ENCODE measurements around the gene SPDYE2B.
"Not testable (repeated sequence)": the region's sequence is repeated elsewhere in the genome, so short reads cannot be mapped to it uniquely, and the experiment has no call there.

Gene SPDYE2B

DNA sequence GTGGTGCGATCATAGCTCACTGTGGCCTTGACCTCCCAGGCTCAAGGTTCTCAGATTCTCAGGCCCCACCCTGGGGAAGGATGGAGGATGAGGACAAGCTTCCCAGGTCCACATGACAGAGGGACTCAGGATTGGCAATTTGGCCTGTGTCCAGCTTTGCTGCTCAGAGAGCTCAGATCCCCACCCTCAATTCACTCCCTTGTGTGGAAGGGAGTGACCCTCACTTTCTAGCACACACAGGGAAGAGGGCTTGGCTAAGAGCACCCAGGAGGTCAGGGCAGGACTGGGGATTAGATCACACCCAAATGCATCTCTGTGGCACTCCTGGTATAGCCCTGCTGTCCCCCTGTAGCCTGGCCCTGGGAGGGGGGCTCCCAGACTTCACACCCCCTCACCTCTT, 6.7 kb upstream of the SPDYE2B start:
- not testable (repeated sequence) for DNase-seq

DNA sequence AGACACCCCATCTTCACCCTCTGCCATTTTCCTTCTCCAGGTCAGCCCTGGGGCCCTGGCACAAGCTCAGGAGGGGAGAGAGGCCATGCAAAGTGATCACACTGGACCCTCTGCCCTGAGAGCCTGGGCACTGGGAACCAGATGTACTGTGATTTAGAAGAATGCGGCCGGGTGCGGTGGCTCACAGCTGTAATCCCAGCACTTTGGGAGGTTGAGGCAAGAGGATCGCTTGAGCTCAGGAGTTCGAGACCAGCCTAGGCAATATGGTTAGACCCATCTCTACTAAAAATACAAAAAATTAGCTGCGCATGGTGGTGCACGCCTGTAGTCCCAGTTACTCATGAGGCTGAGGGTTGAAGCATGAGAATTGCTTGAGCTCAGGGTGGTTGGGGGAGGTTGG, 2.3 kb upstream of the SPDYE2B start:
- DNase-seq = not testable (repeated sequence)

DNA sequence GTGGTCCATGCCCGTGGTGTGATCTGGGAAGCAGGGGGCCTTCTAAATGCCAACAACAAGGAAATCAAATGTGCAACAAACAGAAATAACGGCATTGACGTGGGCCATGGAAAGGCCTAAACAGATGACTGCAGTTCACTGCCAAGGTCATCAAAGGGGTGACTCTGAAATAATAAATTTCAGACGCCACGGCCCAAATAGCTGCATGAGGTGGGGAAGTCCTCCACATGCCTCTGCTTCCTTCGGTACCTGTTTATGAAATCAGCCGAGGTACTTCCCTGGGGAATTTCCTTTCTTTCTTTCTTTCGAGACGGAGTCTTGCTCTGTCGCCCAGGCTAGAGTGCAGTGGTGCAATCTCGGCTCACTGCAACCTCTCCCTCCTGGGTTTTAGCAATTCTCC, 14.6 kb downstream of the SPDYE2B start:
- DNase-seq = not testable (repeated sequence)

DNA sequence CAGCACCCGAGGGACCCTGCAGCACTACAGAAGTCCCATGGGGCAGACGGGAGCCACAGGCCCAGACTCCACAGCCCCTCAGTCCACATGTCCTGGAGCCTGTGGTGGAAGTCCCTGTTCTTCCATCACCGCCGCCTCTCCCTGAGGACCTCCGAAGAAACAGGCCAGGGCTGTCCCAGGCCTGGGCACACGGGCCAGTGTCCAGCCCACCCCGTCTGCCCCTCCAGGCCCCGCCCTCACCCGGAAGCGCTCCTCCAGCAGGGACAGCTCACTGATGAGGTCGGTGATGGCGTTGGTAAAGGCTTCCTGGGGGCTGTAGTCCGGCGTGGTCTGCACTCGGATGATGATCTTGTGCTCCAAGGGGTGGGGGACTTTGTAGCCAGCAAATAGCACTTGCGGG, 16.7 kb downstream of the SPDYE2B start:
- not testable (repeated sequence) for DNase-seq

DNA sequence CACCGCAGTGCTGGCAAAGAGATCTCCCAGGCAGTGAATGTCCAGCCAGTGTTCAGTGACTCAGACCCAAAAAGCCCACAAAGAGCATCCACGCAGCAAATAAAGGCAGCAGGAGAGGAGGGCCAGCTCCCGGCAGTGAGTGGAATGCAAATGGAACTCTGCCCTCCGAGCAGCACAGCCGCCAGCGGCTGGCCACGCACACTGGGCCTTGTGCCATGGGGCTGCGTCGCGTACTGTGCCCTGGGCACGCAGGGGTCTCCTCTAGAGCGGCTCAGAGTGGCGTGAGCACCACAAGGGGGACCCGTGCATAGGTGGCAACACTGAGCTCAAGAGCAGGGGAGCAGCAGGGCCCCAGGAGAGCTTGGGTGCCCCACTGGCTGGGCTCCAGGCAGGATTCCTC, 17.4 kb downstream of the SPDYE2B start:
- not testable (repeated sequence) for DNase-seq

DNA sequence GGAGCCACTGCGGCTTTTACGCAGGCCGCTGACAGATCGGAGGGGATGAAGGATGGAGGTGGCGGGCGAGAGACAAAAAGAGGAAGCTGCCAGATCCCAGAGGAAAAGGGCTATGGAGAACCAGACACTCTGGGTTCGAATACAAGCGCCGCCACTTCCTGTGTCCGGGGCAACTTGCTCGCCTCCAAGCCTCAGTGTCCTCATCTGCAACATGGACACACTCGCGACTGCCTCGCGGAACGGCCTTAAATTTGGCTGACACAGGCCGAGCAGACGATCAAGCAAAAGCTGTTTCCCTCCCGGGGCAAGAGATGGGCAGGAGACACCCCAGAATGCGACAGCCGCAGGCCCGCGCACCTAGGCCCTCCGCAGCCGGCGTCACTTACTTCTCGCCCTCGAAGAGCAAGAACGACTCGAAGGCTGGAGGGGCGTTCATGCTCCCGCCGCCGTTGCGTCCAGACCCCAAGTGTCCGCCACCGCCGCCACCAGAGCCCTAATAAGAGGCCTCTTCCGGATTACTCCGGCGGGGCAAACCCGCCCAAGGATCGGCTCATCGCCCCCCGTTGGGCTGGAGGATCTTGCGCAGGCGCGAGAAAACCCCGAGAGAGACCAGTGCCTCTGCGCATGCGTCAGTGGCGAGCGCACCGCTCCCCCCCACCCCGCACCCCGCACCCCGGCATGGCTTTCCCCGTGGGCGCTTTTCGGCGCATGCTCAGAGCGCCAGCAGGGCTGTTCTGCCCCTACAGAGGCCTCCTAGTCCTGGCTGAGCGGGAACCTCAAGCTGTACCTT, 21.2 kb downstream of the SPDYE2B start, which contains the start of gene POLR2J2:
POLR2J2 (minus strand) TSS at position 498 of the 790 bp plus-strand sequence; CDS start at position 436, 62 bp downstream.
- DNase-seq = not testable (repeated sequence)

DNA sequence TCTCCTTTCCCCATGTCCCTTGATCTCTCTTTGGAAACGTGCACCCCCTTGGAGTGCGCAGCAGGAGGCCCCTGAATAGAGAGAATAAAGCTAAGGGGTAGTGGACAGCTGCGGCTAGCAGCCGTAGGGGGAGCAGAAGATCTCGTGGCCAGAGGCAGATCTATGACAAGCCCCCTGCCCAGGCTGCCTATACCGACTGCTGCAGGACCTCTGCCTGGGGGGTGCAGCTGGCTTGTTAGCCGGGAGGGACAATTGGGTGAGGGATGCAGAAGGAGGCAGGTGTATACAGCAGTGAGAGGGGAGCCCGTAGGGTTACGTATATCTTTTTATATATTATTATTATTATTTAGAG, 21.8 kb downstream of the SPDYE2B start:
- not testable (repeated sequence) for DNase-seq

DNA sequence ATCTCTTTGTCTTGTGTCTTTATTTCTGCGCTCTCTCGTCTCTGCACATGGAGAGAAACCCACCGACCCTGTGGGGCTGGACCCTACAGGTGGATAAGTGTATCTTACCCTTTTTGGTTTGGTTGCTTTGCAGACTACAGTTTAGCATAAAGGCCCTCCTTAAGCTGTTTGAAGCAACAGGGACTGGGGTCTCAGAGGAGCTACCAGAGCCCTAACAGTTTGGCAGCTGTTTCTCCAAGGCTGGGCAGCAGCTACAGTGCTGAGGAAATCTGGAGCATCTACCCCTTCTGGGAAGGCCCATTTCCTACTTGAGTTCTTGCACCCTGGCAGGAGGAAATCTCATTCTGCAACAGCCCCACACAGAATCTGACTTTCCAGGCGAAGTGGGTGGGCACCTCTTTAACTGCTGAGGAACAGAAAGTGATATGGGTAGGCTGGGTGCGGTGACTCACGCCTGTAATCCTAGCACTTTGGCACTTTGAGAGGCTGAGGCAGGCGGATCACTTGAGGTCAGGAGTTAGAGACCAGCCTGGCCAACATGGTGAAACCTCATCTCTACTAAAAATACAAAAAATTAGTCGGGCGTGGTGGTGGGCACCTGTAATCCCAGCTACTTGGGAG, 23.4 kb downstream of the SPDYE2B start:
- DNase-seq = not testable (repeated sequence)

DNA sequence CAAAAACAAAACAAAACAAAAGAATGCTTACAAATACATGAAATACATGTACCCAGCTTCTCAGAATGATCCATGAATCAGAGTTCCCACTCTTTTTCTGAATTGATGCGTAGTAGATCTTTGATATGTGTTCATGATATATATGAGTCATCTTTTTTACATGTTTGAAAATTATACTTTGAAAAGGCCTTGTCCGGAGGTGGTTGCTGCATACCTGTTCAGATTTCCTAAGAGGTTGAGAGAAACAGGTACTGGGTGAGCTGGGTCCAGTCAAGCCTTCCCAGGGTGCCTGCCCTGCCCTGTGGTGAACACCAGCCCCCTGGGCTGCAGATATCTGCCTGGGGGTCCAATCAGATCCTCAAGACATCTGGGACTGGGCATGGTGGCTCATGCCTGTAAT, 25.4 kb downstream of the SPDYE2B start:
- DNase-seq = peak; percentile 16

DNA sequence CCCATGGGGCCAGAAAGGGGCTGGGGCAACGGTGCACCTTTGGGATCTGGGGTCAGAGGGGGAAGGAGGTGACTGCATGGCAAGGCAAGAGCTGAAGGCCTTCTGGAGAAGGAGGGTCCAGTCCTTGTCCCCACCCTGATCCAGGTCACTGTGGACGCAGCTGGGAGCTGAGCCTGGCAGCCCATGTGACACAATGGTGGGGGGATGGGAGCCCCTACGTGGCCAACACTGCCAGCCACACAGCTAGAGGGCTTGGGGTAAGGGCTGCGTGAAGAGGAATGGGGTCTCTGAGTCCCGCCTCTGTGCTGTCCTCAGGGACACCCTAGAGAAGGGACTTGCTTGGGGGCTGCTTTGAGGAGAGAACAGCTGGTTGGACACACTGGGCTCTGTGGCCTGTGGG, 30.7 kb downstream of the SPDYE2B start:
- DNase-seq = not testable (repeated sequence)

DNA sequence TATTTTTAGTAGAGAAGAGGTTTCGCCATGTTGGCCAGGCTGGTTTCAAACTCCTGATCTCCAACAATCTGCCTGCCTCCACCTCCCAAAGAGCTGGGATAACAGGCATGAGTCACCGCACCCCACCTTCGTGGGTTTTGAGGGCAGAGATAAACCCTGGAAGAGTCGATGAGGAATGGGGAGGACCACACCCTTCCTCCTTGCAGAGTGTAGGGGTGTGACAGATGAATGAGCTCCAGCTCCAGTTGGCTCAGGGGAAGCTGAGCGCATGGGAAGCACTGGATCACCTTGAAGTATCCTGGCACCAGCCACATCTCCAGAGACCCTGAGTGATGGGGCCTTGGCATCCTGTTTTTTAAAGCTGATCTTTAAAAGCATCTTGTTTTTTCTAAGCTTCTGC, 32.4 kb downstream of the SPDYE2B start:
- DNase-seq = not testable (repeated sequence)

DNA sequence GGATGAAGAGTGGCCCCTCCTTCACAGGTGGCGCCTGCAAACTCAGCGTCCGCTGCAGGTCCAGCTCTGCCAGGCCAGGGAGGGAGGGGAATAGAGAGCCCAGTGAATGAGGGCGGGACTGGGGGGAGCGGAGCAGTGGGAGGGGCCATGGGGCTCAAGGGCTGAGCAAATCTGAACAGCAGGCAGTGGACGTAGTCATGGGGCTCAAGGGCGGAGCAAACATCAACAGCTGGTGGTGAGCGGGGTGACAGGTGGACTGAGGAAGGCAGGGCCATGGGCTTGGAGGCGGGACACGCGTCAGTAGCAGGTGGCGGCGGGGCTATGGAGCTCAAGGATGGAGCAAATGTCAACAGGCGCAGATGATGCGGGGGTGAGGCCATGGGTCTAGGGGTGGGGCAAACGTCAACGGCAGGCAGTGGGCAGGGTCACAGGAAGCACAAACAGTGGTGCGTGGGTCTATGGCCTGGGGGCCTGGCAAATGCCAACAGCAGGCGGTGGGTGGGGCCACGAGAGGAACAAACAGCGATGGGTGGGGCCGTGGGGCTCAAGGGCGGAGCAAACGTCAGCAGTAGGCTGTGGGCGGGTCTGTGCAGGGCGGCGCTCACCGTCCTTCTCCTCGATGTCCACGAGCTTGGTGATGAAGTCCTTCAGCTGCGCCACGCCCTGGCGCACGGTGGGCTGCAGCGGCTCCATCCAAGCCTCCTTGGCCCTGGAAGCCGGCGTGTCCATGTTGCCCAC, 38.3 kb downstream of the SPDYE2B start:
- DNase-seq = not testable (repeated sequence)

DNA sequence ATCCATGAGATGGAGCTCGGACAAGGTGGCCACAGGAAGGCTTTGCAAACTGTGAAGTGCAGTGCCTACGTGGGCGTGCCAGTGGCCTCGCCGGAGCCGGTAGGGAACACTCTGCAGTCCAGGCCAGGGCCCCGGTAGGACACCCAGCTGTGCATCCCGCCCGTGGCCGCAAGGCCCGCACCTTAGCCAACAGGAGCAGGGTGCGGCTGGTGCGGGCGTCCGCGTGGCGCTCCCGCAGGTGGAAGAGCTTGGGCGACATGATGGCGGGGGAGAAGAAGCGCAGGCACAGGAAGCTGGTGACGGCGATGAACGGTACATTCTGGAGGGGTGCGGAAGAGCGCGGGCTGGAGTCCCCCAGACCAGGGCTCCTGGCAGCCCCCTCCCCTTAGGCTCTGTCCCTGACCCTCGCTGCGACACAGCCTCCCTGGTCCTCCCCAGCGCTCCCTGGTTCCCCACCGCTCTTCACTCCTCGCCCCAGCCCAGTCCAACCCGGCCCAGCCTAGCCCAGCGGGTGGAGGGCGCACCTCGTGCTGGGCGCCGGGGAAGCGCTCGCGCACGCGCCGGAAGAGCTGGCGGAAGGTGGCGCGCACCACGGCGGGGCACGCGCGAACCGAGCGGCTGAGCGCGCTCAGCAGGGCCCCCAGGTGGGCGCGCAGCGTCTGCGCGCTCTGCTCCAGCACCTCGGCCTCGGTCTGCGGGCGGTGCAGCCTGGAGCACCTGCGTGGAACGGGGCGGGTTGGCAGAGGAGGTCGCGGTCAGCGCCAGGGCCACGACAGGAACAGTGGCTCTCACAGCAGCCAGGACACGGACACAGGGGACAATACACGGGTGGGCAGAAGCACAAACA, 39.5 kb downstream of the SPDYE2B start:
- DNase-seq = peak; percentile 10

DNA sequence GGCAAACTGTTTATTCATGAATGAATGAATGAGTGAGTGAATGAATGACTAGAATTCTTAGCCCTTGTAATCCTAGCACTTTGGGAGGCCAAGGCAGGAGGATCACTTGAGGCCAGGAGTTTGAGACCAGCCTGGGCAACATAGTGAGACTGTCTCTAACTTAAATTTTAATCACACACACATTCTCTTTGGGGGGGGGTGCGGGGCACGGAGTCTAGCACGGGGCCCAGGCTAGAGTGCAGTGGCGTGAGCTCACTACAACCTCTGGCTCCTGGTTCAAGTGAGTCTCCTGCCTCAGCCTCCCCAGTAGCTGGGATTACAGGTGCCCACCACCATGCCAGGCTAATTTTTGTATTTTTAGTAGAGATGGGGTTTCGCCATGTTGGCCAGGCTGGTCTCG, 40.5 kb downstream of the SPDYE2B start:
- DNase-seq = not testable (repeated sequence)

DNA sequence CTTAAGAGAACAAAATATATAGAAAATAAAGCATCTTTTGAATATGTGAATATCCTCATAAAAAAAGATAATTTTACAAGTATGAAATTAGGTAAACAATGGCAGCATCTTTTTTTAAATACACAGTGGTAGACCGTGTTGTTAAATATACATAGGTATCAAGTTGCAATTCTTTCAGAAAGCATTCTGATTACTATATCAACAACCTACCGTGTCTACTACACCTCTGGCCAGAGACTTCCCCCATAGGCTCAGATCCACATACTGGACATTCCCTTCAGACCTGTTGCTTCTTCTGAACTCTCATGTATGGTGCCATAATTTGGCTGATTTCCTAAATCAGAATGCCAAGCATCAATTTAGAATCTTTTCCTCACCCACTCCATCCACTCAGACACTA, 43.9 kb downstream of the SPDYE2B start:
- DNase-seq = not testable (repeated sequence)

DNA sequence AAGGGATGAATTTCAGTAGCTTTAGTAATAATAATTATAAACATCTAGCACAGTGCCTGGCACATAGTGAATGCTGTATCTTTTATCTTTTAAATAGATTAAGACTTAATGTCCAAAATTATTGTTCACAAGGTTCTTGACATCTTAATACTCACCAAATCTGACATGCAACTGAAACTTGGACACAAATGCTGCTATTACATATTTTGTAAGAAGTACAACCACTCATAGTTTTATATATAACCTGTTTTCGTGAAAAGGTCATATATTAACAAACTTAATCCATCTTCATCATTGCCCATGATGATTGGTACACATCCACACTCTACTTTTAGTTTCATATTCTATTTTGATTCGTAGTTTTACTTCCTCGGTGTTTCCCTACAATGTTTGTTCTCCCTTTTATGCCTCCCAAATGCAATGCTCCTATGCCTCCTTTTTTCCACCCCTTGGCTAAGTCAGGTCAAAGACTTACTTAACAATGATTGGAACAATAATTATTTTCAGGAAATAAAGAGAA, 45.0 kb downstream of the SPDYE2B start:
- not testable (repeated sequence) for DNase-seq

DNA sequence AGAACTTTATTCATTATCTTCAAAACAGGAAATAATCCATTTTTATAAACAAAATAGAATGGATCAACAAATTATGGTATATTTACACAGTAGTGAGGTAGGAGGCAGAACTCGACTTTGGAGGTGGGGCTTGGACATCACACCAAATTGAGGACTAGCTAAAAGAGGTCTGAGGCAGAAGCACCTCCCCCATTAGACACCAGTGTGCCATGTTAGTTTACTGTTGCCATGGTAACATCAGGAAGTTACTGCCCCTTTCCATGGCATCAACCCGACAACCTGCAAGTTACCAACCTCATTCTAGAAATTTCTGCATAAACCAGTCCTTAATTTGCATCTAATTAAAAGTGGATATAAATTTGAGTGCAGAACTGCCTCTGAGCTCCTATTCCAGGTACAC, 45.9 kb downstream of the SPDYE2B start:
- DNase-seq = not testable (repeated sequence)

DNA sequence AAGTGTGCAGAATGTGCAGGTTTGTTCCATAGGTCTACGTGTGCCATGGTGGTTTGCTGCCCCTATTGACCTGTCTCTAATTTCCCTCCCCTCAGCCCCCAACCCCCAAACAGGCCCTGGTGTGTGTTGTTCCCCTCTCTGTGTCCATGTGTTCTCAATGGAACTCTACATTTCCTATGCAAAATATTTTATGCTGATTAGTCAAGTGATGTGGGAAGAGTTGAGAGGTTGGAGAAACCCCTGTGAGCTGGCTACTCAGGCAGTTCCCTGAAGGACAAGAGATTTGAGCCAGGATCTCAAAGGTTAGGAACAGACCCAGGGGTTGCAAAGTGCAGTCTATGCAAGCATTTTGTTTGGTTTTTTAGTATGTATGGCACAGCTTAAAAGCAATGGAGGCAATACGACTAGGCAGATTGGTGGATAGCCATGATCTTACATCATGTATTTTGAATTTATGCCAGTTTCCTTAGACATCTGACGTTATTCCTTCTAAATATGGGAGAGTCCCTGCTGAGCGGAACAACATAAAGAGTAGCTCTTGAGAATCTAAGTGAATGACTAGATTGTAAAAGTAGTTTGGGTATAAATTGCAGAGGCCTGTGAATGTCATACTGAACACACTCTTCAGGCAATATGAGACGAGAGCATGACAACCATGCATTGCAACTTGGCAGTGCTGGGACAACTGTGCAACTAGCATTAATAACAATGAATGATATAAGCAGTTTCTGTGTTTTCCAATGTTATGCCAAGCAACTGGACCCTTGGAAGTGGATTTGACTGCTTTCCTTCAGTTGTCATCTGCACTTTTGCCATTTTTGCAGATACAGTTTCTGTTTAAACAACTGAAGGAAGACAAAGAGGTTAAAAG, 47.8 kb downstream of the SPDYE2B start:
- not testable (repeated sequence) for DNase-seq

DNA sequence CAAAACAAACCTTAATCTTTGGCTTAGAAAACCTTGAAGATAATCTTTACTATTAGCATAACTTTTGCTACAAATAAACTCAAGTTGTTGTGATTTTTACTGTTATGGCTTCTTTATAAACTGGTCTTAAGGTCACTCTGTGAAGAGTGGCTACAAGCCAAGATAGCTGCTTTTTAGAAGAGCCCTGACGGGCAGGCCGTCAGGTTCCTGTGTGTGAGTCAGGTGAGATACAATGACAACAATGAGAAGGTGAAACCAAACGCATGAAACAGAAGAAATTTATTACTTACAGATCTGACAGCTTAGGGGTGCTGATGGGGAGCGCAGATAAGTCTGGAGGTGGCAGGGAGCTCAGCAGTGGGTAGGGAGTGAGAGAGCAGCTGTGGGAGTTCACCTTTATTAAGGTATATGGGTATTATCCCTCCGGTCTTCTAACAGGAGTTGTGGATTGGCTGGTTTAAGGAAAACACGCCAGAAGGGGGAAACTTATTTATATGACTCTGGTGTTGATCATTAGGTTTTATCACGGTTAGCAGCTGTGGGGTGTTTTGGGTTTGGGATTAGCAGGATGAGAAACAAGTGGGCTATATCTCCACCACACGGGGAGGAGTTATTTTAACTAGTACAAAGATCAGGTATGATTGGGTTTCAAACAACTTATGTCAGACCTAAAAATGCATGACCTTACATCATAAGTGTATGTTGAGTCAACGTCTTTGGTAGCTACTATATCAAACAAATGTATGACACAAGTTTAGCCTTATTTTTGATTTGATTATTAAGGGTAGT, 49.0 kb downstream of the SPDYE2B start:
- DNase-seq = not testable (repeated sequence)

Measured in stimulated activated CD4-positive, alpha-beta T cell treated with anti-CD3 and anti-CD28 coated beads, Interleukin-1b, Interleukin-23, amount 100 ng/mL, for 48 hours (primary cell).